H9 (cell line): ENCODE results near the gene SLX4. TPM values are rescaled to one million over a fixed set of nuclear protein-coding genes. Genes with fewer than 3 reads are reported as not detected.

ENCODE experiments used
- DNase-seq: peaks from one replicate; pipeline ENCODE4 v3.0.0-alpha.2; 2017
- H2AFZ ChIP-seq: one replicate; pipeline ENCODE4 v1.6.1; 2013; ENCODE audit warnings: mild to moderate bottlenecking, low read length, control low read depth, moderate library complexity
- H2AK5ac ChIP-seq: 2 replicates; pipeline ENCODE4 v1.6.1; 2013; ENCODE audit warnings: low read length, control low read depth, mixed read lengths; ENCODE audit not compliant: insufficient read length
- H2BK120ac ChIP-seq: one replicate; pipeline ENCODE4 v1.6.1; 2013; ENCODE audit warnings: low read depth, mild to moderate bottlenecking, low read length, control low read depth, inconsistent platforms; ENCODE audit not compliant: poor library complexity, severe bottlenecking
- H2BK12ac ChIP-seq: 2 replicates; pipeline ENCODE4 v1.6.1; 2013; ENCODE audit warnings: low read length, control low read depth, mixed read lengths, low read depth; ENCODE audit not compliant: insufficient read length
- H2BK15ac ChIP-seq: 2 replicates; pipeline ENCODE4 v1.6.1; 2013; ENCODE audit warnings: low read depth, low read length, control low read depth
- H2BK20ac ChIP-seq: one replicate; pipeline ENCODE4 v1.6.1; 2013; ENCODE audit warnings: low read depth, mild to moderate bottlenecking, low read length, control low read depth, inconsistent platforms; ENCODE audit not compliant: poor library complexity, severe bottlenecking
- H2BK5ac ChIP-seq: 2 replicates; pipeline ENCODE4 v1.6.1; 2013; ENCODE audit warnings: low read length, control low read depth, mixed read lengths; ENCODE audit not compliant: insufficient read length
- H3K14ac ChIP-seq: 2 replicates; pipeline ENCODE4 v1.6.1; 2013; ENCODE audit warnings: low read length, control low read depth; ENCODE audit not compliant: insufficient read depth
- H3K18ac ChIP-seq: 2 replicates; pipeline ENCODE4 v1.6.1; 2013; ENCODE audit warnings: low read depth, mild to moderate bottlenecking, mixed read lengths, low read length, control low read depth; ENCODE audit not compliant: insufficient read length
- H3K23ac ChIP-seq: 2 replicates; pipeline ENCODE4 v1.6.1; 2013; ENCODE audit warnings: low read length, control low read depth, mixed read lengths, low read depth; ENCODE audit not compliant: insufficient read length
- H3K23me2 ChIP-seq: 2 replicates; pipeline ENCODE4 v1.6.1; 2013; ENCODE audit warnings: low read depth, mild to moderate bottlenecking, mixed read lengths, low read length, control low read depth; ENCODE audit not compliant: insufficient read length, poor library complexity, severe bottlenecking
- H3K27ac ChIP-seq: 2 replicates; pipeline ENCODE4 v1.5.1; 2013; ENCODE audit warnings: low read length, control low read depth, mixed read lengths, low read depth; ENCODE audit not compliant: insufficient read length
- H3K27me3 ChIP-seq: 2 replicates; pipeline ENCODE4 v1.6.1; 2013; ENCODE audit warnings: low read length, control low read depth, inconsistent platforms; ENCODE audit not compliant: insufficient read depth
- H3K4ac ChIP-seq: 2 replicates; pipeline ENCODE4 v1.6.1; 2013; ENCODE audit warnings: low read depth, mild to moderate bottlenecking, control low read depth, inconsistent platforms, low read length, moderate library complexity
- H3K4me1 ChIP-seq: 2 replicates; pipeline ENCODE4 v1.6.1; 2013; ENCODE audit warnings: low read length, control low read depth, inconsistent platforms; ENCODE audit not compliant: insufficient read depth
- H3K4me2 ChIP-seq: 2 replicates; pipeline ENCODE4 v1.6.1; 2013; ENCODE audit warnings: low read length, control low read depth, mixed read lengths; ENCODE audit not compliant: insufficient read length, insufficient read depth
- H3K56ac ChIP-seq: 2 replicates; pipeline ENCODE4 v1.6.1; 2013; ENCODE audit warnings: low read depth, mild to moderate bottlenecking, mixed read lengths, low read length, control low read depth; ENCODE audit not compliant: insufficient read length
- H3K79me1 ChIP-seq: 2 replicates; pipeline ENCODE4 v1.6.1; 2013; ENCODE audit warnings: low read depth, mild to moderate bottlenecking, moderate library complexity, low read length, control low read depth, inconsistent platforms; ENCODE audit not compliant: insufficient read depth, poor library complexity, severe bottlenecking
- H3K79me2 ChIP-seq: 2 replicates; pipeline ENCODE4 v1.6.1; 2013; ENCODE audit warnings: low read length, control low read depth, inconsistent platforms; ENCODE audit not compliant: insufficient read depth
- H3K9ac ChIP-seq: 2 replicates; pipeline ENCODE4 v1.6.1; 2013; ENCODE audit warnings: low read length, control low read depth, mixed read lengths; ENCODE audit not compliant: insufficient read length; ENCODE audit errors: extremely low read depth
- H3K9me3 ChIP-seq: one replicate; pipeline ENCODE4 v1.6.1; 2013; ENCODE audit warnings: low read depth, low read length, inconsistent platforms; ENCODE audit not compliant: control insufficient read depth
- H3T11ph ChIP-seq: one replicate; pipeline ENCODE4 v1.6.1; 2013; ENCODE audit warnings: mild to moderate bottlenecking, low read length, control low read depth, inconsistent platforms
- H4K20me1 ChIP-seq: one replicate; pipeline ENCODE4 v1.6.1; 2013; ENCODE audit not compliant: control insufficient read depth, insufficient read length, insufficient read depth
- H4K5ac ChIP-seq: 2 replicates; pipeline ENCODE4 v1.6.1; 2013; ENCODE audit warnings: low read depth, mild to moderate bottlenecking, mixed read lengths, low read length, control low read depth; ENCODE audit not compliant: insufficient read length
- H4K8ac ChIP-seq: replicated peaks from 2 replicates; pipeline ENCODE4 v1.6.1; 2013; ENCODE audit warnings: low read length, control low read depth, mixed read lengths, low read depth; ENCODE audit not compliant: insufficient read length
- H4K91ac ChIP-seq: 2 replicates; pipeline ENCODE4 v1.6.1; 2013; ENCODE audit warnings: low read depth, mild to moderate bottlenecking, moderate library complexity, mixed read lengths, low read length, control low read depth; ENCODE audit not compliant: insufficient read length
- H3K27ac Mint-ChIP-seq, 3 experiments: 2 replicates in 2 of 3; 3 replicates in 1 of 3; pipeline ENCODE4 v1.8.0; 2020 to 2021; ENCODE audit warnings: mixed read lengths in 3 of 3, mild to moderate bottlenecking in 1 of 3, moderate library complexity in 1 of 3
- H3K27me3 Mint-ChIP-seq: 2 replicates; pipeline ENCODE4 v1.8.0; 2021; ENCODE audit warnings: low read depth, mild to moderate bottlenecking, moderate library complexity, mixed read lengths
- H3K36me3 Mint-ChIP-seq, 3 experiments: 2 replicates in 2 of 3; 3 replicates in 1 of 3; pipeline ENCODE4 v1.8.0; 2020 to 2021; ENCODE audit warnings: low read depth in 3 of 3, mixed read lengths in 3 of 3; ENCODE audit not compliant: insufficient read depth in 1 of 3
- H3K4me1 Mint-ChIP-seq, 2 experiments: 2 replicates each; pipeline ENCODE4 v1.8.0; 2020; ENCODE audit warnings: mixed read lengths in 2 of 2
- H3K4me3 Mint-ChIP-seq, 2 experiments: 2 replicates in 1 of 2; 3 replicates in 1 of 2; pipeline ENCODE4 v1.8.0; 2020 to 2021; ENCODE audit warnings: mild to moderate bottlenecking in 2 of 2, mixed read lengths in 2 of 2, moderate library complexity in 1 of 2
- H3K9me3 Mint-ChIP-seq, 2 experiments: 2 replicates in 1 of 2; 3 replicates in 1 of 2; pipeline ENCODE4 v1.8.0; 2020; ENCODE audit warnings: mild to moderate bottlenecking in 2 of 2, mixed read lengths in 2 of 2, moderate library complexity in 1 of 2
- WGBS: extraction: QIAGEN DNeasy Blood & Tissue Kit; methylation state at CpG from one replicate; pipeline ENCODE4 v1.1.7; 2013; ENCODE audit warnings: missing lambda C conversion rate, low lambda C conversion rate, mixed read lengths; ENCODE audit not compliant: insufficient read length; ENCODE audit errors: extremely low coverage; 5-methylcytosine and 5-hydroxymethylcytosine counted together
- total RNA-seq: library from RNA; stranded (reverse); gene quantifications from 2 replicates; pipeline ENCODE4 v1.2.1, GENCODE V29; 2021
- TF ChIP-seq, protein P1 (sequence below): fragments of 200-600 bp; sonication (generic); conservative IDR thresholded peaks from 3 replicates; pipeline ENCODE4 v1.8.0; 2021; ENCODE audit warnings: antibody characterized with exemption, mild to moderate bottlenecking

Gene SLX4
- total RNA-seq, 1 experiment from 2014 or later = 9.9 TPM

DNA sequence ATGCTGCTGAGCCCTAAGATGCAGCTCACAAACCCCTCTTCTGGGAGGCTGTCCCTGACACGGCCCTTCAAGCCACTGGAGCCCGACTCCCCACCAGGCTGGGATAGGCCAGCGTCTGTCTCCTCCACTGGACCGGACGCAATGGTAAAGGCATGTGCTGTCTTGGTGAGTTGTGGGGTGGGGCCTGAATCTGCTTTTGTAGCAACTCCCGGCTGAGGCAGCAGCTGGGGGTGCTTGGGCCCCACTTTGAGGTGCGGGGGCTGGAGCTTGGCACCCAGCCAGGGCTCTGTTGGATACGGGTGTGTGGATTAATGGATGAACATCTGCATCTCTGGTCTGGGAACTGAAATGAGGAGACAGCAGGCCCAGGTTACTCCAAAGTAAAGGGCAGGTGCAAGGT is 30.7 kb downstream of the SLX4 start:
- H3K79me2 ChIP-seq = no peaks in the 10 kb centered on the region
- no peak overlapping the region for H2BK5ac ChIP-seq
- Mint-ChIP-seq H3K9me3 (no peaks in the 10 kb centered on the region), H3K36me3 (peaks cover 9 to 29% (median 23%) of the 10 kb centered on the region in 3 experiments; a peak in 6 of 7 replicates), H3K4me1 (peaks cover 7 to 22% of the 10 kb centered on the region in 2 experiments; a peak in 3 of 4 replicates), H3K27ac (peak overlapping the region in 2 of 3 experiments; percentile 65 to 91; a peak in 3 of 7 replicates), H3K4me3 (no peak overlapping the region), H3K27me3 (no peaks in the 10 kb centered on the region)
- H3K23ac ChIP-seq = no peak overlapping the region
- H3K27me3 ChIP-seq = no peaks in the 10 kb centered on the region
- H3K9me3 ChIP-seq = no peaks in the 10 kb centered on the region
- H3K56ac ChIP-seq = no peak overlapping the region
- H2BK12ac ChIP-seq = no peak overlapping the region
- WGBS = no CpG with 5 or more reads among the region's 8 CpGs
- no peak overlapping the region for H2AK5ac ChIP-seq
- no peaks in the 10 kb centered on the region for H3K23me2 ChIP-seq
- H2BK20ac ChIP-seq = no peak overlapping the region
- no peak overlapping the region for H2BK120ac ChIP-seq
- no peak overlapping the region for H2AFZ ChIP-seq
- DNase-seq = no peak
- H3K9ac ChIP-seq = no peak overlapping the region
- no peak overlapping the region for H4K5ac ChIP-seq
- H3K18ac ChIP-seq = no peak overlapping the region
- no peak overlapping the region for H2BK15ac ChIP-seq
- no peak overlapping the region for H3K27ac ChIP-seq
- H3K4me1 ChIP-seq = no peaks in the 10 kb centered on the region
- no peak overlapping the region for H3K4ac ChIP-seq
- H4K20me1 ChIP-seq = no peaks in the 10 kb centered on the region
- H3K4me2 ChIP-seq = no peak overlapping the region
- H3T11ph ChIP-seq = no peak overlapping the region
- no peak overlapping the region for H4K8ac ChIP-seq
- H3K14ac ChIP-seq = no peak overlapping the region
- H4K91ac ChIP-seq = no peak overlapping the region
- TF ChIP-seq, protein P1, sequence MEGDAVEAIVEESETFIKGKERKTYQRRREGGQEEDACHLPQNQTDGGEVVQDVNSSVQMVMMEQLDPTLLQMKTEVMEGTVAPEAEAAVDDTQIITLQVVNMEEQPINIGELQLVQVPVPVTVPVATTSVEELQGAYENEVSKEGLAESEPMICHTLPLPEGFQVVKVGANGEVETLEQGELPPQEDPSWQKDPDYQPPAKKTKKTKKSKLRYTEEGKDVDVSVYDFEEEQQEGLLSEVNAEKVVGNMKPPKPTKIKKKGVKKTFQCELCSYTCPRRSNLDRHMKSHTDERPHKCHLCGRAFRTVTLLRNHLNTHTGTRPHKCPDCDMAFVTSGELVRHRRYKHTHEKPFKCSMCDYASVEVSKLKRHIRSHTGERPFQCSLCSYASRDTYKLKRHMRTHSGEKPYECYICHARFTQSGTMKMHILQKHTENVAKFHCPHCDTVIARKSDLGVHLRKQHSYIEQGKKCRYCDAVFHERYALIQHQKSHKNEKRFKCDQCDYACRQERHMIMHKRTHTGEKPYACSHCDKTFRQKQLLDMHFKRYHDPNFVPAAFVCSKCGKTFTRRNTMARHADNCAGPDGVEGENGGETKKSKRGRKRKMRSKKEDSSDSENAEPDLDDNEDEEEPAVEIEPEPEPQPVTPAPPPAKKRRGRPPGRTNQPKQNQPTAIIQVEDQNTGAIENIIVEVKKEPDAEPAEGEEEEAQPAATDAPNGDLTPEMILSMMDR = no peak
- H3K79me1 ChIP-seq = no peaks in the 10 kb centered on the region
